ENCODE results near the gene CTPS2.
"Not testable (repeated sequence)": the region's sequence is repeated elsewhere in the genome, so short reads cannot be mapped to it uniquely, and the experiment has no call there.

Gene CTPS2

DNA sequence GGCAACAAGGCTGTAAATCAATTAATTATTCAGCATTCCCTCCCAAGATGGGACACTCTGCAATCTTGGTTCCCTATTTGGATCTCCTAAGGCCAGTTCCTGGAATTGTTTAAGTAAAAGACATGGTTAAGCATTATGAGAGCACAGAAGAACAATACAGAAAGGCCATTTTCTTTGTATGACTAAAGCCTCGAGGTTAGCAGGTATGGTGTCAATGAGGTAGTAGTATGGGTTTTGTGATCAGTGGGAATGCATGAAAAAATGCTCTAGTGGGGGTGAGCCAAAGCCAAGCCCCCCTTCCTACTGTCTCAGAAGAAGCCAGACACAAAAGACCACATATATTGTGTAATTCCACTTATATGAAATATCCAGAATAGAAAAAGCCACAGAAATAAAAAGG, 124.2 kb downstream of the CTPS2 start:
- TF ChIP-seq CTCF (IDR thresholded peaks at IDR 0.05; ENCODE audit: low read depth, low read length) = no peak
- H3K4me3 ChIP-seq (ENCODE audit: low read depth, low read length) = no peak overlapping the region
- no peak for DNase-seq
- H3K27me3 ChIP-seq = no peaks in the 10 kb centered on the region
- no peaks in the 10 kb centered on the region for H3K9me3 ChIP-seq
- H3K4me1 ChIP-seq = no peaks in the 10 kb centered on the region
- H3K36me3 ChIP-seq = no peaks in the 10 kb centered on the region

- H3K36me3 ChIP-seq = no peaks in the 10 kb centered on the region
- H3K27me3 ChIP-seq = no peaks in the 10 kb centered on the region
- TF ChIP-seq CTCF (IDR thresholded peaks at IDR 0.05; ENCODE audit: low read depth, low read length) = no peak
These were observed 124.6 kb downstream of the CTPS2 start for GRCh38 chrX:16587836-16588235.

DNA sequence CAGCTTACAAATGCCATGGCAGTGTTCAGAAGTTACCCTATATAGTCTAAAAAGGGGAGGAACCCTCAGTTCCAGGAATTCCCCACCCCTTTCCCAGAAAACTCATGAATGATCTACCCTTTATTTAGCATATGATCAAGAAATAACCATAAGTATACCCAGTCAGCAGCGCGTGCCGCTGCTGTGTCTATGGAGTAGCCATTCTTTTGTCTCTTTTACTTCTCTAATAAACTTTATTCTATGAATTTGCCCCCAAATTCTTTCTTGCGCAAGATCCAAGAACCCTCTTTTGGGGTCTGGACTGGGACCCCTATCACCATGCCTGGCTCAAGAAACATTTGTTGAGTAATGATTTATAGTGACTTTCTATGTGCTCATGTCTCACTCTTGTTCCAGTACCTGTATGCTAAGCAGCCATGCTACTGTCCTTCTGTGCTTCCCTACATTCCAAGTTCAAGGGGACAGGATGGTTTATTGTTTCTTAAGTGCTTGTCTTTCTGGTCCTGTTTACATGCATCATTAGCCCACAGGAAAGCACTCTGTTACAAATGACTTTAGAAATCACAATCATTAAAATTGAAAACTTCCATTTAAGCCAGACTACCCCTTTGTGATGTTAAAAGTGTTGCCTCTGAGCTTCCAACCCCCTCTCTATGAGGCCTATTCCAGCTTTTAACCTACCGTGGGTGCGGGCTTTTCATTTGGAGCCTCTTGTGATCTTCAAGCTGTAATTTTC, 125.9 kb downstream of the CTPS2 start:
- DNase-seq = no peak
- TF ChIP-seq CTCF (IDR thresholded peaks at IDR 0.05; ENCODE audit: low read depth, low read length) = no peak
- H3K9me3 ChIP-seq = no peaks in the 10 kb centered on the region
- no peak overlapping the region for H3K4me3 ChIP-seq (ENCODE audit: low read depth, low read length)
- no peaks in the 10 kb centered on the region for H3K36me3 ChIP-seq
- H3K27me3 ChIP-seq = no peaks in the 10 kb centered on the region
- H3K4me1 ChIP-seq = no peaks in the 10 kb centered on the region

More at GRCh38 chrX:16587836-16588235, 124.6 kb downstream of the CTPS2 start:
- no peaks in the 10 kb centered on the region for H3K9me3 ChIP-seq
- no peaks in the 10 kb centered on the region for H3K4me1 ChIP-seq
- H3K4me3 ChIP-seq (ENCODE audit: low read depth, low read length) = no peak overlapping the region
- no peak for DNase-seq

DNA sequence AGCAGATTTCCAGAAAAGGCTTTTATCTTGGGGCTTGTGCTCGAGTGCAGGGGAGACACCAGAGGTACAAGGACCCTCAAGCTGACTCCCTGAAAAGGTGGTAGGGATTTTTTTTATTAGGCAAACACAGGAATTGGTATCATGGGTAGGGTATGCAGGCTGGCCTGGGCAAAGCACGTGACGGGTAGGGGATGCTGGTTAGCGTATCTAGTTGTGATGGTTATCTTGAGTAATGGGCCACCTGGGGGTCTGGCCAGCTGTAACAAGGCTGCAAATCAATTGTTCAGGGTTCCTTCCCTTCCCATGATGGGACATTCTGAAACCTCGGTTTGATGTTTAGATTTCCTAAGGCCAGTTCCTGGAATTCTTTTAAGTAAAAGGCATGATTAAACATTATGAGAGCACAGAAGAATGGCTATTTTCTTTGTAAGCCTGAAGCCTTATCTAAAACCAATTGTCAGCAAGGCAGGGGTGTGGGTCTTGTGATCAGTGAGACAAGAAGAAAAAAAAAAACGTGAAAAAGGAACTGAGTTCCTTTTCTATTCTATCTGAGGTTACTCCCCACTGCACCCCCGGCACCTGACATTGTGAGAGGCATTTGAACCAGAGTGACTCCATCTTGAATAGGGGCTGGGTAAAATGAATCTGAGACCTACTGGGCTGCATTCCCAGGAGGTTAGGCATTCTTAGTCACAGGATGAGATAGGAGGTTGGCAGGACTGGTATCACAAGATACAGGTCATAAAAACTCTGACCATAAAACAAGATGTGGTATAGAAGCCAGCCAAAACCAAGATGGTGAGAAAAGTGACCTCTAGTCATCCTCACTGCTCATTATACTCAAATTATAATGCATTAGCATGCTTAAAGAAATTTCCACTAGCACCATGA, 126.7 kb downstream of the CTPS2 start:
- H3K4me3 ChIP-seq (ENCODE audit: low read depth, low read length) = no peak overlapping the region
- no peaks in the 10 kb centered on the region for H3K36me3 ChIP-seq

DNA sequence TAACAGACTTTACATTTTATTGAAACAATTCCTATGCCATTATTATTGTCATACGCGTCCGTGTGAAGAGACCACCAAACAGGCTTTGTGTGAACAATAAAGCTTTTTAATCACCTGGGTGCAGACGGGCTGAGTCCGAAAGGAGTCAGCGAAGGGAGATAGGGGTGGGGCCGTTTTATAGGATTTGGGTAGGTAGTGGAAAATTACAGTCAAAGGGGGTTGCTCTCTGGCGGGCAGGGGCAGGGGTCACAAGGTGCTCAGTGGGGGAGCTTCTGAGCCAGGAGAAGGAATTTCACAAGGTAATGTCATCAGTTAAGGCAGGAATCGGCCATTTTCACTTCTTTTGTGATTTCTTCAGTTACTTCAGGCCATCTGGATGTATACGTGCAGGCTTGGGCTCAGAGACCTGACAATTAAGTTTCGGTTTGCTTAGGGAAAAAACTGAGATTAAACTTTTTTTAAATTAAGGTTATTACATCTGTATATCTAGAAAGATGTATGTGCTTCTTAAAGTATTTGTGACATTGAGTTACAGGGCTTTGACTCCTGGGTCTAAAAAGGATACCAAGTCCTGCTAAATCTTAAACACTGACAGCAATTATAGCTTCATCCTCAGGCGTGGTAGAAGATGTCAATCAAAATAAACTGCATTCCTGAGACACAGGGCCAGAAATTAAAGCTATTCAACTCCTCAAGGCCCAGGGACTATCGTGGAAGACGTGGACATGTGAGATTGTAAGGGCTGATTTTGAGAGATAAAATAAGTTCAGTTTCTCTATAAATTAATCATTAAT, 132.3 kb downstream of the CTPS2 start:
- not testable (repeated sequence) for H3K9me3 ChIP-seq; H3K4me3 ChIP-seq (ENCODE audit: low read depth, low read length); DNase-seq; H3K27me3 ChIP-seq; H3K36me3 ChIP-seq; H3K4me1 ChIP-seq

More for the DNA sequence above, 126.7 kb downstream of the CTPS2 start:
- no peaks in the 10 kb centered on the region for H3K9me3 ChIP-seq
- DNase-seq = no peak
- H3K27me3 ChIP-seq = no peaks in the 10 kb centered on the region
- TF ChIP-seq CTCF (IDR thresholded peaks at IDR 0.05; ENCODE audit: low read depth, low read length) = no peak
- no peaks in the 10 kb centered on the region for H3K4me1 ChIP-seq

DNA sequence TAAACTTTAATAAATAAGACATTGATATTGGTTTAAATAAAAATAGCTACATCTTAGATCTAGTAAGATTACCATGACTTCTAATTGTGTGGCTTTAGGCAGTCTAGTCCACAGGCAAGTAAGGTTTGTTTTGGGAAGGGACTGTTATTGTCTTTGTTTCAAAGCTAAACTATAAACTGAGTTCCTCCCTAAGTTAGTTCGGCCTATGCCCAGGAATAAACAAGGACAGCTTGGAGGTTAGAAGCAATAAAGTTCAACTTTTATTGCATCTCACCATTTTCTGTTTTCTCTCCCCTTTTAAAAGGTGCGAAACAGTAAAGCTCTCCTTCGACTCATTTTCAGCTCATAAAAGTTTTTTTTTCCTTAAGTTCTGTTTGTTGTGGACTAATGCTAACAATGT, 133.0 kb downstream of the CTPS2 start:
- DNase-seq = no peak
- H3K4me3 ChIP-seq (ENCODE audit: low read depth, low read length) = no peak overlapping the region
- H3K9me3 ChIP-seq = no peaks in the 10 kb centered on the region
- no peaks in the 10 kb centered on the region for H3K4me1 ChIP-seq
- H3K27me3 ChIP-seq = no peaks in the 10 kb centered on the region
- TF ChIP-seq CTCF (IDR thresholded peaks at IDR 0.05; ENCODE audit: low read depth, low read length) = no peak
- H3K36me3 ChIP-seq = no peaks in the 10 kb centered on the region
